ENCODE measurements around the gene NT5DC2. TPM values are rescaled to one million over a fixed set of nuclear protein-coding genes. Genes with fewer than 3 reads are reported as not detected.

NT5DC2 gene
- total RNA-seq, 1 experiment from 2014 or later: 377 TPM

- no peak for TF ChIP-seq PRDM15 (CRISPR knock-in tag; IDR thresholded peaks at IDR 0.05)
- no peak for TF ChIP-seq ZNF263 (CRISPR knock-in tag; IDR thresholded peaks at IDR 0.05; ENCODE audit: low read depth)
- TF ChIP-seq ZNF532 (CRISPR knock-in tag; IDR thresholded peaks at IDR 0.05; ENCODE audit: borderline replicate concordance): no peak
- TF ChIP-seq MYBL2 (CRISPR knock-in tag; IDR thresholded peaks at IDR 0.05): no peak
These were observed 15.6 kb downstream of the NT5DC2 start (continued) for GRCh38 chr3:52517796-52518722.

GRCh38 chr3:52516509-52517195 is 17.0 kb downstream of the NT5DC2 start:
- Mint-ChIP-seq H3K4me1 (peaks cover 7% of the 10 kb centered on the region), H3K4me3 (no peak overlapping the region), H3K36me3 (no peaks in the 10 kb centered on the region), H3K9me3 (no peaks in the 10 kb centered on the region), H3K27ac (no peak overlapping the region), H3K27me3 (ENCODE audit: low read depth) (no peaks in the 10 kb centered on the region; the same call in 1 of the 2 replicates)
- ChIA-PET POLR2A (no interaction called here), CTCF (interaction anchor here (0.8 kb wide), 1 partner anchor 20 kb away, joined by 3 read pairs; the partner anchor contains the start of gene UQCC5)
- DNase-seq (ENCODE audit: low spot score): no peak
- no peak for TF ChIP-seq ZNF317 (CRISPR knock-in tag; IDR thresholded peaks at IDR 0.05; ENCODE audit: borderline replicate concordance, low read depth)
- no peak for TF ChIP-seq NFE2L1 (CRISPR knock-in tag; IDR thresholded peaks at IDR 0.05)
- TF ChIP-seq GABPB1 (CRISPR knock-in tag; IDR thresholded peaks at IDR 0.05): no peak
- no peak for TF ChIP-seq TEAD1 (CRISPR knock-in tag; IDR thresholded peaks at IDR 0.05)
- TF ChIP-seq CREB1 (CRISPR knock-in tag; IDR thresholded peaks at IDR 0.05): no peak
- TF ChIP-seq ZNF232 (CRISPR knock-in tag; IDR thresholded peaks at IDR 0.05): no peak
- TF ChIP-seq ATF2 (CRISPR knock-in tag; IDR thresholded peaks at IDR 0.05; ENCODE audit: borderline replicate concordance, low read depth): no peak
- TF ChIP-seq ZNF138 (CRISPR knock-in tag; conservative IDR thresholded peaks at IDR 0.05): no peak
- no peak for TF ChIP-seq PREB (CRISPR knock-in tag; IDR thresholded peaks at IDR 0.05; ENCODE audit: borderline replicate concordance)
- TF ChIP-seq NFYB (CRISPR knock-in tag; conservative IDR thresholded peaks at IDR 0.05; ENCODE audit: low read depth): no peak
- TF ChIP-seq FOXJ3 (CRISPR knock-in tag; IDR thresholded peaks at IDR 0.05; ENCODE audit: borderline replicate concordance): no peak
- ATAC-seq: no peak

Data from WTC11 (cell line).